Measurements from ENCODE around the gene IMPDH1.
A peak's percentile ranks its signal among the peaks of the same experiment; 100 is the strongest.
"Not testable (repeated sequence)": the region's sequence is repeated elsewhere in the genome, so short reads cannot be mapped to it uniquely, and the experiment has no call there.

Gene IMPDH1

GRCh38 chr7:128409596-128410450 is at the start of gene IMPDH1:
Gene IMPDH1 (minus strand): TSS chr7:128409982. CDS start chr7:128409901, 81 bp downstream.
- peak; percentile 88 for DNase-seq

GRCh38 chr7:128459394-128459878 is 49.7 kb upstream of the IMPDH1 start:
- DNase-seq = peak; percentile 49

GRCh38 chr7:128458956-128459355 is 49.2 kb upstream of the IMPDH1 start:
- no peak for DNase-seq

GRCh38 chr7:128457385-128457784 is 47.6 kb upstream of the IMPDH1 start:
- DNase-seq = not testable (repeated sequence)

GRCh38 chr7:128456255-128456725 is 46.5 kb upstream of the IMPDH1 start:
- DNase-seq = no peak

- peak; percentile 97 for DNase-seq
Observed at GRCh38 chr7:128455543-128456254, 45.9 kb upstream of the IMPDH1 start, which contains the start of gene HILPDA. Gene HILPDA (plus strand): TSS chr7:128455878. CDS start chr7:128457269, 1,391 bp downstream.

GRCh38 chr7:128454808-128455542 is 45.2 kb upstream of the IMPDH1 start:
- no peak for DNase-seq

GRCh38 chr7:128453836-128454804 is 44.3 kb upstream of the IMPDH1 start:
- DNase-seq = no peak

GRCh38 chr7:128452552-128452951 is 42.8 kb upstream of the IMPDH1 start:
- DNase-seq = no peak

- no peak for DNase-seq
Observed at GRCh38 chr7:128450913-128451312, 41.1 kb upstream of the IMPDH1 start.

GRCh38 chr7:128450409-128450808 is 40.6 kb upstream of the IMPDH1 start:
- DNase-seq = no peak

- DNase-seq = no peak
Observed at GRCh38 chr7:128448751-128449302, 39.0 kb upstream of the IMPDH1 start.

GRCh38 chr7:128447941-128448564 is 38.3 kb upstream of the IMPDH1 start:
- no peak for DNase-seq

GRCh38 chr7:128446306-128446705 is 36.5 kb upstream of the IMPDH1 start:
- no peak for DNase-seq

GRCh38 chr7:128443831-128444600 is 34.2 kb upstream of the IMPDH1 start:
- DNase-seq = no peak

GRCh38 chr7:128442356-128442755 is 32.6 kb upstream of the IMPDH1 start:
- no peak for DNase-seq

GRCh38 chr7:128437426-128438332 is 27.9 kb upstream of the IMPDH1 start:
- no peak for DNase-seq

- DNase-seq = no peak
Observed at GRCh38 chr7:128435327-128435686, 25.5 kb upstream of the IMPDH1 start.
